Endothelial cell of umbilical vein (primary cell): ENCODE measurements around the gene AAMDC. TPM values are rescaled to one million over a fixed set of nuclear protein-coding genes. Genes with fewer than 3 reads are reported as not detected.

Source experiments
- BruUV-seq: library from RNA; stranded (reverse); fragments of 400-500 nt; replicated peaks from 2 replicates; lab custom pipeline; 2021; lab: Mats Ljungman, UMichigan
- CTCF ChIA-PET: fragments of 300-600, 350-600 bp; sonication (Branson Sonifier 250); formaldehyde crosslinking; loops from one replicate; lab custom pipeline; 2021; ENCODE audit warnings: antibody characterized with exemption, inconsistent platforms; lab: Charles Lee
- POLR2A ChIA-PET: fragments of 300-600, 350-600 bp; sonication (Branson Sonifier 250); formaldehyde crosslinking; loops from one replicate; lab custom pipeline; 2021; ENCODE audit warnings: antibody characterized with exemption, inconsistent platforms; lab: Charles Lee
- DNase-seq: peaks from one replicate; pipeline ENCODE4 v3.0.0-alpha.2; 2011; ENCODE audit warnings: low read depth, low spot score
- FAIRE-seq: peaks from 2 replicates; lab custom pipeline; 2011; peaks lifted over from hg19 to GRCh38; lab: Jason Lieb, UNC
- H2AFZ ChIP-seq: 2 replicates; pipeline ENCODE4 v1.6.0; 2012; ENCODE audit warnings: low read depth, low read length, control low read depth, inconsistent platforms
- H3K27ac ChIP-seq: 2 replicates; pipeline ENCODE4 v1.5.1; 2011; ENCODE audit warnings: low read depth, mild to moderate bottlenecking, control low read depth, low read length, moderate library complexity; ENCODE audit not compliant: insufficient read depth
- H3K27me3 ChIP-seq, 2 experiments: 2 replicates each; pipeline versions ENCODE4 v1.6.0 to v1.6.1; 2011; ENCODE audit warnings: low read length in 2 of 2, mixed read lengths in 1 of 2; ENCODE audit not compliant: control insufficient read depth in 2 of 2, insufficient read depth in 2 of 2
- H3K36me3 ChIP-seq, 2 experiments: 2 replicates in 1 of 2; 3 replicates in 1 of 2; pipeline ENCODE4 v1.5.1; 2011; ENCODE audit warnings: low read length in 2 of 2, mild to moderate bottlenecking in 1 of 2, moderate library complexity in 1 of 2; ENCODE audit not compliant: control insufficient read depth in 2 of 2, insufficient read depth in 2 of 2; ENCODE audit errors: extremely low read depth in 1 of 2
- H3K4me1 ChIP-seq: 3 replicates; pipeline ENCODE4 v1.5.1; 2011; ENCODE audit warnings: mild to moderate bottlenecking, low read length; ENCODE audit not compliant: control insufficient read depth, insufficient read depth; ENCODE audit errors: extremely low read depth
- H3K4me2 ChIP-seq: 2 replicates; pipeline ENCODE4 v1.6.1; 2011; ENCODE audit warnings: low read length, control low read depth, mixed read lengths; ENCODE audit not compliant: insufficient read depth
- H3K4me3 ChIP-seq, 3 experiments: fragments of 200-600 bp in 1 of 3; sonication (generic), shearing (Covaris generic) in 1 of 3; replicated peaks in 1 of 3; 2 replicates each; pipeline ENCODE4 v1.5.1; 2011 to 2016; ENCODE audit warnings: control low read depth in 3 of 3, low read length in 3 of 3, mild to moderate bottlenecking in 2 of 3, inconsistent platforms in 1 of 3, low read depth in 1 of 3, moderate library complexity in 1 of 3; ENCODE audit not compliant: insufficient read depth in 1 of 3
- H3K79me2 ChIP-seq: 2 replicates; pipeline ENCODE4 v1.6.0; 2012; ENCODE audit warnings: low read length, inconsistent platforms; ENCODE audit not compliant: control insufficient read depth, insufficient read depth
- H3K9ac ChIP-seq: replicated peaks from 2 replicates; pipeline ENCODE3; 2011; ENCODE audit warnings: low read length, control low read depth; ENCODE audit not compliant: insufficient read depth; ENCODE audit errors: extremely low read depth
- H3K9me1 ChIP-seq: replicated peaks from 3 replicates; pipeline ENCODE4 v1.6.0; 2011; ENCODE audit warnings: mild to moderate bottlenecking, low read length; ENCODE audit not compliant: control insufficient read depth, insufficient read depth; ENCODE audit errors: extremely low read depth
- H3K9me3 ChIP-seq: replicated peaks from 2 replicates; pipeline ENCODE4 v1.5.1; 2012; ENCODE audit warnings: low read length, inconsistent platforms; ENCODE audit not compliant: control insufficient read depth, insufficient read depth
- H4K20me1 ChIP-seq: replicated peaks from 2 replicates; pipeline ENCODE3; 2011; ENCODE audit warnings: mild to moderate bottlenecking, low read length; ENCODE audit not compliant: control insufficient read depth, insufficient read depth; ENCODE audit errors: extremely low read depth
- CTCF ChIP-seq, 2 donors: IDR thresholded peaks; 1 replicate in 1 of 2; 2 replicates in 1 of 2; pipeline ENCODE4 v1.5.1; 2011; ENCODE audit warnings: low read length in 2 of 2, mild to moderate bottlenecking in 2 of 2, moderate library complexity in 2 of 2, control low read depth in 1 of 2, inconsistent platforms in 1 of 2, low read depth in 1 of 2; ENCODE audit not compliant: insufficient read depth in 1 of 2; ENCODE audit errors: extremely low read depth in 1 of 2
- EZH2 ChIP-seq: IDR thresholded peaks from 2 replicates; pipeline ENCODE4 v1.6.1; 2012; ENCODE audit warnings: borderline replicate concordance, low read depth, mild to moderate bottlenecking, moderate library complexity, low read length, inconsistent platforms; ENCODE audit not compliant: severe bottlenecking
- FOS ChIP-seq: IDR thresholded peaks from 2 replicates; pipeline ENCODE4 v1.6.1; 2011; ENCODE audit warnings: mild to moderate bottlenecking, low read length, moderate library complexity, borderline replicate concordance; ENCODE audit not compliant: insufficient read depth
- JUN ChIP-seq: IDR thresholded peaks from 2 replicates; pipeline ENCODE4 v1.6.1; 2011; ENCODE audit warnings: borderline replicate concordance, low read depth; ENCODE audit not compliant: insufficient read length, insufficient read depth
- POLR2A ChIP-seq: IDR thresholded peaks from 2 replicates; pipeline ENCODE4 v1.6.1; 2012; ENCODE audit warnings: low read depth, mild to moderate bottlenecking, control low read depth, low read length
- POLR2AphosphoS5 ChIP-seq: IDR thresholded peaks from 2 replicates; pipeline ENCODE4 v1.6.1; 2012; ENCODE audit warnings: low read depth, mild to moderate bottlenecking, control low read depth, low read length, moderate library complexity; ENCODE audit not compliant: insufficient read depth
- dilution Hi-C: fragments of 300-500 bp; cut with MboI; formaldehyde crosslinking; loops from one replicate; pipeline ENCODE4 v1.15.0; 2019; ENCODE audit warnings: low sequenced_read_pairs; ENCODE audit not compliant: extremely low pct_ligation_motif_present
- intact Hi-C: fragments of 100-400 bp; cut with micrococcal nuclease; formaldehyde crosslinking; loops from one replicate; pipeline ENCODE4 v1.10.0; 2022
- polyA plus RNA-seq, 4 experiments: library from polyadenylated mRNA; depleted of rRNA in 3 of 4; stranded (reverse) in 3 of 4; unstranded in 1 of 4; fragments of >200 nt; gene quantifications; 2 replicates each; pipeline versions ENCODE4 v1.2.1 to v1.2.3, GENCODE V29; 2011 to 2012; ENCODE audit warnings: missing spikeins in 1 of 4
- total RNA-seq: library from RNA; stranded (reverse); gene quantifications from 2 replicates; pipeline ENCODE4 v1.2.3, GENCODE V29; 2021

AAMDC gene
- total and polyA plus RNA-seq, 2 donors (not counting 3 experiments of a cell fraction or from before 2014, with no cell fraction given), result 48.1 to 51.0 TPM

GRCh38 chr11:77819411-77819920 is 1.5 kb upstream of the AAMDC start:
- Histone ChIP-seq H3K4me2 (peak overlapping the region; percentile 72), H3K9me3 (no peaks in the 10 kb centered on the region), H3K9me1 (no peaks in the 10 kb centered on the region), H3K27ac (peak overlapping the region; percentile 53), H3K9ac (peak overlapping the region; percentile 79), H3K36me3 (peaks cover 0 to 2% of the 10 kb centered on the region in 2 experiments), H3K4me3 (peak overlapping the region; percentile 87 to 96 (median 91)), H4K20me1 (peaks cover 18% of the 10 kb centered on the region), H3K27me3 (no peaks in the 10 kb centered on the region), H3K79me2 (peaks cover 65% of the 10 kb centered on the region), H2AFZ (peak overlapping the region; percentile 44), H3K4me1 (peaks cover 13% of the 10 kb centered on the region)
- no TSS peak for BruUV-seq
- dilution Hi-C loops, result no loop called here
- ChIA-PET CTCF (interaction anchor here (1.2 to 3.1 kb wide), 3 partner anchors 175 to 745 kb away, joined by 3 to 16 read pairs (median 6); partner anchors contain the start of gene INTS4), POLR2A (interaction anchor here (0.8 to 1.5 kb wide), 3 partner anchors 11 to 175 kb away, joined by 3 read pairs; partner anchors contain the start of gene INTS4)
- FAIRE-seq, result peak; percentile 76
- TF ChIP-seq POLR2A (no peak), POLR2AphosphoS5 (no peak), CTCF (IDR thresholded peaks at IDR 0.05; ENCODE audit: extremely low read depth in 1 of 2, insufficient read depth in 1 of 2, low read depth in 1 of 2, low read length in 2 of 2) (peak in 1 of 2 donors; percentile 18), EZH2 (no peak), FOS (no peak), JUN (no peak)
- intact Hi-C loops, result no loop called here
- DNase-seq, result peak; percentile 89
